ENCODE measurements around the gene GIMD1. TPM values are rescaled to one million over a fixed set of nuclear protein-coding genes. Genes with fewer than 3 reads are reported as not detected.

Gene GIMD1
- total RNA-seq, 1 donor from 2014 or later, result not detected

GRCh38 chr4:106320235-106320634 is 48.3 kb downstream of the GIMD1 start:
- DNase-seq, result no peak
- Mint-ChIP-seq H3K9me3 (ENCODE audit: unreplicated experiment) (peaks cover 8% of the 10 kb centered on the region), H3K4me3 (ENCODE audit: unreplicated experiment) (no peak overlapping the region), H3K4me1 (ENCODE audit: low read depth, unreplicated experiment) (peaks cover 6% of the 10 kb centered on the region), H3K27me3 (ENCODE audit: unreplicated experiment) (no peaks in the 10 kb centered on the region), H3K27ac (ENCODE audit: unreplicated experiment) (no peak overlapping the region), H3K36me3 (ENCODE audit: unreplicated experiment) (peaks cover 7% of the 10 kb centered on the region)
- no peak for TF ChIP-seq CTCF (IDR thresholded peaks at IDR 0.05; ENCODE audit: partially characterized antibody, unreplicated experiment)

- H3K27me3 Mint-ChIP-seq (ENCODE audit: unreplicated experiment), result no peaks in the 10 kb centered on the region
- TF ChIP-seq CTCF (IDR thresholded peaks at IDR 0.05; ENCODE audit: partially characterized antibody, unreplicated experiment), result no peak
- H3K36me3 Mint-ChIP-seq (ENCODE audit: unreplicated experiment), result peaks cover 7% of the 10 kb centered on the region
- peaks cover 8% of the 10 kb centered on the region for H3K9me3 Mint-ChIP-seq (ENCODE audit: unreplicated experiment)
- no peak overlapping the region for H3K27ac Mint-ChIP-seq (ENCODE audit: unreplicated experiment)
- H3K4me3 Mint-ChIP-seq (ENCODE audit: unreplicated experiment), result no peak overlapping the region
- H3K4me1 Mint-ChIP-seq (ENCODE audit: low read depth, unreplicated experiment), result peaks cover 3% of the 10 kb centered on the region
- DNase-seq, result no peak
Measured at GRCh38 chr4:106318511-106318910, 50.1 kb downstream of the GIMD1 start.

- no peak for DNase-seq
- Mint-ChIP-seq H3K4me3 (ENCODE audit: unreplicated experiment) (no peak overlapping the region), H3K4me1 (ENCODE audit: low read depth, unreplicated experiment) (peaks cover 3% of the 10 kb centered on the region), H3K9me3 (ENCODE audit: unreplicated experiment) (peaks cover 8% of the 10 kb centered on the region), H3K27ac (ENCODE audit: unreplicated experiment) (no peak overlapping the region), H3K27me3 (ENCODE audit: unreplicated experiment) (no peaks in the 10 kb centered on the region), H3K36me3 (ENCODE audit: unreplicated experiment) (peaks cover 7% of the 10 kb centered on the region)
- TF ChIP-seq CTCF (IDR thresholded peaks at IDR 0.05; ENCODE audit: partially characterized antibody, unreplicated experiment), result no peak
Measured at GRCh38 chr4:106317815-106318214, 50.8 kb downstream of the GIMD1 start.

- no peak overlapping the region for H3K27ac Mint-ChIP-seq (ENCODE audit: unreplicated experiment)
- no peak overlapping the region for H3K4me3 Mint-ChIP-seq (ENCODE audit: unreplicated experiment)
- H3K27me3 Mint-ChIP-seq (ENCODE audit: unreplicated experiment), result no peaks in the 10 kb centered on the region
- H3K36me3 Mint-ChIP-seq (ENCODE audit: unreplicated experiment), result peaks cover 7% of the 10 kb centered on the region
- TF ChIP-seq CTCF (IDR thresholded peaks at IDR 0.05; ENCODE audit: partially characterized antibody, unreplicated experiment), result no peak
- DNase-seq, result no peak
- peaks cover 6% of the 10 kb centered on the region for H3K9me3 Mint-ChIP-seq (ENCODE audit: unreplicated experiment)
- H3K4me1 Mint-ChIP-seq (ENCODE audit: low read depth, unreplicated experiment), result peaks cover 1% of the 10 kb centered on the region
Measured at GRCh38 chr4:106316773-106317409, 51.7 kb downstream of the GIMD1 start.

GRCh38 chr4:106315968-106316772 is 52.4 kb downstream of the GIMD1 start, which contains the start of the genes AIMP1 and TBCK:
AIMP1 (plus strand) TSS chr4:106316550; CDS start chr4:106325010, 8,460 bp downstream.
TBCK (minus strand) TSS chr4:106316209; CDS start chr4:106308960, 7,249 bp downstream.
- no peak within 1 kb of the TSS for H3K4me3 Mint-ChIP-seq (ENCODE audit: unreplicated experiment)
- H3K27me3 Mint-ChIP-seq (ENCODE audit: unreplicated experiment), result no peaks in the 10 kb centered on the region
- no peaks in the 10 kb centered on the region for H3K4me1 Mint-ChIP-seq (ENCODE audit: low read depth, unreplicated experiment)
- peak within 1 kb of the TSS; percentile 75 for H3K27ac Mint-ChIP-seq (ENCODE audit: unreplicated experiment)
- no peak for TF ChIP-seq CTCF (IDR thresholded peaks at IDR 0.05; ENCODE audit: partially characterized antibody, unreplicated experiment)
- peaks cover 6% of the 10 kb centered on the region for H3K9me3 Mint-ChIP-seq (ENCODE audit: unreplicated experiment)
- peak; percentile 85 for DNase-seq
- H3K36me3 Mint-ChIP-seq (ENCODE audit: unreplicated experiment), result peaks cover 7% of the 10 kb centered on the region

Measured in glutamatergic neuron (in vitro differentiated cells).